ENCODE results near the gene IZUMO4.

- TF ChIP-seq CTCF (IDR thresholded peaks at IDR 0.05): no peak
- TF ChIP-seq POLR2AphosphoS5 (IDR thresholded peaks at IDR 0.05): peak in 2 of 3 donors; percentile 61 to 62
These were observed 40.5 kb upstream of the IZUMO4 start for GRCh38 chr19:2055931-2056836.
